ENCODE measurements around the gene CENPK.

- no peak for TF ChIP-seq POLR2A (IDR thresholded peaks at IDR 0.05)
- no peak for TF ChIP-seq CTCF (IDR thresholded peaks at IDR 0.05)
Observed at GRCh38 chr5:65474130-65474711, 88.7 kb downstream of the CENPK start.

All from uterus (tissue), 2 donors.